ENCODE measurements around the gene ACRV1. TPM values are rescaled to one million over a fixed set of nuclear protein-coding genes. Genes with fewer than 3 reads are reported as not detected.

The ACRV1 gene
- total and polyA plus RNA-seq, 2 donors: 0.08 TPM; not detected in 1

DNA sequence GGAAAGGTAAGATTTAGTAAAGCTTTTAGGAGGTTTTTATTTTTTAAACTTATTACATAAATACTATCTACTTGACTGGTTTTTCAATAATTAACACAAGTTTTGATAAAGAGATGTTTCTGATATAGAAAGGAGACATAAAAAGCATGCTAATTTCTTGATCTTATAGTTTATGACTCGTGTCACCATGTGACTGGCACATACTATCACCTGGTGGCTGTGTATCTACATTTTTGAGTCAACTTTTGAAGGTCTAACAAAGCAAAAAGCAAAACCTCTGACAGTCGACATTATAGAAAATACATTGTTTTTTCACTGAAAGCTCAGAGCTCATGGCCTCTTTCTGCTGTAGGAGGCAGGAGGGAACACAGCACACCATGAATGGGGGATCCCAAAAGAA lies 810 bp downstream of the ACRV1 start:
- Histone ChIP-seq H3K36me3 (ENCODE audit: insufficient read depth) (no peaks in the 10 kb centered on the region), H3K4me1 (ENCODE audit: insufficient read depth) (no peaks in the 10 kb centered on the region), H3K27ac (ENCODE audit: low read depth) (no peak overlapping the region), H3K4me3 (ENCODE audit: low read depth, low read length) (no peak overlapping the region)
- no peak for DNase-seq (ENCODE audit: extremely low spot score)
- 95% methylated on average over 2 of the region's 2 CpGs for WGBS

DNA sequence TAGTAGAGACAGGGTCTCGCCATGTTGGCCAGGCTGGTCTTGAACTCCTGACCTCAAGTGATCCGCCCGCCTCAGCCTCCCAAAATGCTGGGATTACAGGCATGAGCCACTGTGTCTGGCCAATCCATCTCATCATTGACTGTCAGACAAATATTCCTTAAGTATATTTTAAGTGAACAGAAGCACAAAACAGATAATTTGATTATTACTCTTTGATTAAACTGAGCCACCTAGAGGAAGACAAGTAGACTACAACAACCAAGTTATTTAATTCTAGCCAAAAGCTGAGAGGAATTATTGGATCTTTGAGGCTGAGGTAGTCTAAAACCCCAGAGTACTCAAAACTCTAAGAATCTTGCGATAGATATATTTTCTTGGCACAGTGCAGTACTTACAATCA lies 1.2 kb downstream of the ACRV1 start:
- no peak for DNase-seq (ENCODE audit: extremely low spot score)
- Histone ChIP-seq H3K36me3 (ENCODE audit: insufficient read depth) (no peaks in the 10 kb centered on the region), H3K4me3 (ENCODE audit: low read depth, low read length) (no peak overlapping the region), H3K27ac (ENCODE audit: low read depth) (no peak overlapping the region), H3K4me1 (ENCODE audit: insufficient read depth) (no peaks in the 10 kb centered on the region)
- WGBS: 97% methylated on average over 4 of the region's 4 CpGs

DNA sequence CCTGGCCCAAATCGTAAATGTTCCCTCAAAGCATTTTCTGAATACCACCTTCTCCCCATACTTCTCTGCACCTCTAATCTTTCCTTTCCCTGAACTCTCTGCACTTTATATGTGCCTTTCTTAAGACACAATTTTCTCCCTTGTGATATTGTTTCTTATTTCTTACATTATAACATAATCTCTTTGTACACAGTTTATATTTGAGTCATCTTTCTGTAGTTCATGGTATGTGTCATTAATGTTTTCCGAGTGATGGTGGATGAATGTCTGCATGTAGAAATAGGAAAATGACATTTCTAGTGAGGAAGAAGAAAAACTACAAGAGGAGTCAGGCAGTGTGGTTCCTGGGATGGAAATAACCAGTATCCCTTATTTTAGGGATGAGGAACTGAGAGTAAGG lies 5.5 kb downstream of the ACRV1 start:
- WGBS: 81% methylated on average over 2 of the region's 2 CpGs
- Histone ChIP-seq H3K36me3 (ENCODE audit: insufficient read depth) (no peaks in the 10 kb centered on the region), H3K4me3 (ENCODE audit: low read depth, low read length) (no peak overlapping the region), H3K4me1 (ENCODE audit: insufficient read depth) (no peaks in the 10 kb centered on the region), H3K27ac (ENCODE audit: low read depth) (no peak overlapping the region)
- DNase-seq (ENCODE audit: extremely low spot score): no peak

DNA sequence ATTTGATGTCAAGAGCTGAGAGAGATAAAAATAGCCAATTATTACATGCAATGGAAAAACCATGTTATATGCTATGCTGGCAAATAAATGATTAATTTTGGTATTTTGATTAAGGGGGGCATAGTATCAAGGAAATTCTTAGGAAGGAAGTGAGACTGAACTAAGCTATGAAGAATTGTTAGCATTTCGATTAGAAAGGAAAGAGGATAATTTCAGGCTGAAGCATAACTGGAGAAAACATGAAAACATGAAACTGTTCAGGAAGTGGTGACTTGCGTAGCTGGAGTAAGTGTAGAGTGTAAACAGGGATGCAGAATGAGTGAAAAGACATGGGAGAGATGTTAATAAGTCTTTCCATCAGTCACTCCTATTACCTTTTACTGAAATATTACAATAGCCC lies 6.4 kb downstream of the ACRV1 start:
- H3K27ac ChIP-seq (ENCODE audit: low read depth): no peak overlapping the region
- no peaks in the 10 kb centered on the region for H3K36me3 ChIP-seq (ENCODE audit: insufficient read depth)
- 82% methylated on average over 2 of the region's 2 CpGs for WGBS
- H3K4me1 ChIP-seq (ENCODE audit: insufficient read depth): no peaks in the 10 kb centered on the region
- no peak for DNase-seq (ENCODE audit: extremely low spot score)
- H3K4me3 ChIP-seq (ENCODE audit: low read depth, low read length): no peak overlapping the region

DNA sequence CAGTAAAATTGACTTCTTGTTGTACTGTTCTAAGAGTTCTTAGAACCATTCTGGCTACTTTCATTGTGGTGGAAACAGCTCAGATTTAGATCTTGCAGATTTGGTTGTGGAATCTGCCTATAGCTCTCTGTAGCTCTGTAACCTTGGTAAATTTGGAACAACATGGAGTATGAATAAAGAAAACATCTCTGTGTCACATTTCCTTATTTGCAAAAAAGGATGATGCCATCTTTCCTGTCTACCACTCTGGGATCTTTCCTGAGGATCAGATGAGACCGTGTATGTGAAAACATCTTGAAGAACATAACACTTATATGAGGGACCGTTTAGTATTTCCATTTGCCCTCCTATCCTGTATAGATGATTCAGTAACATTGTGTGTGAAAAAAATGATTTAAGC lies 9.1 kb downstream of the ACRV1 start:
- Histone ChIP-seq H3K4me1 (ENCODE audit: insufficient read depth) (no peaks in the 10 kb centered on the region), H3K27ac (ENCODE audit: low read depth) (no peak overlapping the region), H3K36me3 (ENCODE audit: insufficient read depth) (no peaks in the 10 kb centered on the region), H3K4me3 (ENCODE audit: low read depth, low read length) (no peak overlapping the region)
- 85% methylated on average over 2 of the region's 2 CpGs for WGBS
- DNase-seq (ENCODE audit: extremely low spot score): no peak

DNA sequence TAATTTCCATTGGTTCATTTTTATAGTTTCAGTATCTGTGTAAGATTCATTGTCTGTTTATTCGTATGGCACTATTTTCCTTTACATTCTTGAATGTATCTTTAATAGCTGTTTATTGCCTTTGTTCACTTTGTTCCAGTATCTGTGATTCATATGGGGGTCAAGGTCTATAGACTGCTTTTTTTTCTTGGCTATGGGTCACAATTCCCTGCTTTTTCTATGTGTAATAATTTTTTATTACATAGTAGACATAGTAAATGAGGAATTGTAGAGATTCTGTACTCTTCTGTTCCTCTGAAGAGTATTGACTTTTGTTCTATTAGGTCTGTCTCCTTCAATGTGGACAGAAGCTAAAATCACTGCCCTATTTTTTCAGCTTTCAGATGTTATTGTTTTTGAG lies 10.5 kb downstream of the ACRV1 start:
- Histone ChIP-seq H3K27ac (ENCODE audit: low read depth) (no peak overlapping the region), H3K36me3 (ENCODE audit: insufficient read depth) (no peaks in the 10 kb centered on the region), H3K4me1 (ENCODE audit: insufficient read depth) (no peaks in the 10 kb centered on the region), H3K4me3 (ENCODE audit: low read depth, low read length) (no peak overlapping the region)
- WGBS: 85% methylated on average over 1 of the region's 1 CpG
- DNase-seq (ENCODE audit: extremely low spot score): no peak

DNA sequence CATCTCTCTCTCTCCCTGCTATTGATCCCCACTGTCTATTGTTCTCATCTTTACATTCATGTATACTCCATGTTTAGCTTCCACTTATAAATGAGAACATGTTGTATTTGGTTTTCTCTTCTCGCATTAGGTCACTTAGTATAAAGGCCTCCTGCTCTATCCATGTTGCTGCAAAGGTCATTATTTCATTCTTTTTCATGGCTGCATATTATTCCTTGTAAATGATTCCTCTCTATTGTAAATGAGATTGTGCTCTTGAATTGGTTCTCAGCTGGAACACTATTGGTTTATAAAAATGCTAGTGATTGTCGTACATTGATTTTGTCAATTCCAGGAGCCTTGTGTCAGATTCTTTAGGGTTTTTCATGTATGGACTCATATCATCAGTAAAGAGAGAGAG lies 13.5 kb downstream of the ACRV1 start:
- H3K27ac ChIP-seq (ENCODE audit: low read depth): no peak overlapping the region
- 97% methylated on average over 2 of the region's 2 CpGs for WGBS
- DNase-seq (ENCODE audit: extremely low spot score): no peak
- H3K4me3 ChIP-seq (ENCODE audit: low read depth, low read length): no peak overlapping the region
- no peaks in the 10 kb centered on the region for H3K36me3 ChIP-seq (ENCODE audit: insufficient read depth)
- no peaks in the 10 kb centered on the region for H3K4me1 ChIP-seq (ENCODE audit: insufficient read depth)

DNA sequence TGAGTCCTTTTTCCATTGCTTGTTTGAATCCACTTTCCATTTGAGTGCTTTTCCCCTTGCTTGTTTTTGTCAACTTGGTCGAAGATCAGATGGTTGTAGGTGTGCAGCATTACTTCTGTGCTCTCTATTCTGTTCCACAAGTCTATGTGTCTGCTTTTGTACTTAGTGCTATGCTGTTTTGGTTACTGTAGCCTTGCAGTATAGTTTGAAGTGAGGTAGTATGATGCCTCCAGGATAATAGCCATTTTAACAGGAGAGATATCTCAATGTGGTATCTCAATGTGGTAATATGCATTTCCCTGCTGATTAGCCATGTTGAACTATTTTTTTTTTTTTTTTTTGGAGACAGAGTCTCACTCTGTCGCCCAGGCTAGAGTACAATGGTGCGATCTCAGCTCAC lies 16.7 kb downstream of the ACRV1 start:
- H3K4me3 ChIP-seq (ENCODE audit: low read depth, low read length): no peak overlapping the region
- no peak overlapping the region for H3K27ac ChIP-seq (ENCODE audit: low read depth)
- H3K36me3 ChIP-seq (ENCODE audit: insufficient read depth): no peaks in the 10 kb centered on the region
- no peak for DNase-seq (ENCODE audit: extremely low spot score)
- H3K4me1 ChIP-seq (ENCODE audit: insufficient read depth): no peaks in the 10 kb centered on the region
- WGBS: 95% methylated on average over 3 of the region's 3 CpGs

DNA sequence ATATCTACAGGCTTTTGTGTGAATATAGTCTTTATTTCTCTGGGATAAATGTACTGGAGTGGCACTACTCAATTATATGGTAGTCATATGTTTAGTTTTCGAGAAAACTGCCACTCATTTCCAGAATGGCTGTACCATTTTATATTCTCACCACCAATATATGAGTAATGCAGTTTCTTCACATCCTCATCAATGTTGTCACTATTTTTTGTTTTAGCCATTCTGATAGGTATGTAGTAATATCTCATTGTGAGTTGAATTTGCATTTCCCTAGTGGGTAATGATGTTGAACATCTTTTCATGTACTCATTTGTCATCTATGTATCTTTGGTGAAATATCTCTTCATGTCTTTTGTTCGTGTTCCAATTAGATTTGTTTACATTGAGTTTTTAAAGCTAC lies 18.0 kb downstream of the ACRV1 start:
- no peak overlapping the region for H3K27ac ChIP-seq (ENCODE audit: low read depth)
- H3K4me1 ChIP-seq (ENCODE audit: insufficient read depth): no peaks in the 10 kb centered on the region
- no peaks in the 10 kb centered on the region for H3K36me3 ChIP-seq (ENCODE audit: insufficient read depth)
- no peak overlapping the region for H3K4me3 ChIP-seq (ENCODE audit: low read depth, low read length)
- DNase-seq (ENCODE audit: extremely low spot score): no peak
- WGBS: 91% methylated on average over 2 of the region's 2 CpGs

DNA sequence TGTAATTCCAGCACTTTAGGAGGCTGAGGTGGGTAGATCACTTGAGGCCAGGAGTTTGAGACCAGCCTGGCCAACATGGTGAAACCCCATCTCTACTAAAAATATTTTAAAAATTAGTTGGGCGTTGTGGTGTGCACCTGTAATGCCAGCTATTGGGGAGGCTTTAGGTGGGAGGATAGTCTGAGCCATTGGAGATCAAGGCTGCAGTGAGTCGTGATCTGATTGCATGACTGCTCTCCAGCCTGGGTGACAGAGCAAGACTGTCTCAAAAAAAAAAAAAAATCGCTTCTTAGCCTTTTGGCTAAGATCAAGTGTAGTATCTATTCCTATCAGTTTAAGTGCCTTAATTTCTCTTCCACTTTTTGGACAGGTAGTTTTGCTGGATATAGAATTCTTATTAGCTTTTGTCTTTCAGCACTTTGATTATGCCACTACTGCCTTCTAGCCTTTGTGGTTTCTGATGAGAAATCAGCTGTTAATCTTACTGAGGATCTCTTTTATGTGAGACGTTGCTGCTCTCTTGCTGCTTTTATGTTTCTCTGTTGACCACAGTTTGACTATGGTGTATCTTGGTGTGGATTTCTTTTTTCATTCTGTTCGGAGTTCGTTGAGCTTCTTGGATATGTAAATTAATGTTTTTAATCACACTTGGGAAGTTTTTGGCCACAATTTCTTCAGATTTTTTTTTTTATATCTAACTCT lies 31.0 kb downstream of the ACRV1 start:
- H3K27ac ChIP-seq (ENCODE audit: low read depth): no peak overlapping the region
- H3K4me3 ChIP-seq (ENCODE audit: low read depth, low read length): no peak overlapping the region
- H3K36me3 ChIP-seq (ENCODE audit: insufficient read depth): no peaks in the 10 kb centered on the region
- WGBS: 88% methylated on average over 6 of the region's 6 CpGs
- H3K4me1 ChIP-seq (ENCODE audit: insufficient read depth): no peaks in the 10 kb centered on the region
- no peak for DNase-seq (ENCODE audit: extremely low spot score)

DNA sequence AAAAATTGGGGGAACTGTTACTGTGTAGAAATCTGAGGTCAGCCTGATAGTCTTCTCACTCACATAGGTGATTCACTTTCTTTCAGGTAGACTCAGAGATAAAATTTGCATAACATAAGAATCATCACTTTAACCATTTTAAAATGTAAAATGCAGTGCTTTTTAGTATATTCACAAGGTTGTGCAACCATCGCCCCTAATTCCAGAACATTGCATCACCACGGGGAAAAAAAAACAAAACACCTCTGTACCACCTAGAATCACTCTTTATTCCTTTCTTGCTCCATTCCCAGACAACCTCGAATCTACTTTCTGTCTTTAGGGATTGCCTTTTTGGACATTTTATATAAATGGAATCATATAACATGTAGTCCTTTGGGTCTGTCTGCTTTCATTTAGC lies 34.8 kb downstream of the ACRV1 start:
- WGBS: 97% methylated on average over 3 of the region's 3 CpGs
- no peaks in the 10 kb centered on the region for H3K4me1 ChIP-seq (ENCODE audit: insufficient read depth)
- H3K27ac ChIP-seq (ENCODE audit: low read depth): no peak overlapping the region
- no peak for DNase-seq (ENCODE audit: extremely low spot score)
- H3K36me3 ChIP-seq (ENCODE audit: insufficient read depth): no peaks in the 10 kb centered on the region
- no peak overlapping the region for H3K4me3 ChIP-seq (ENCODE audit: low read depth, low read length)

DNA sequence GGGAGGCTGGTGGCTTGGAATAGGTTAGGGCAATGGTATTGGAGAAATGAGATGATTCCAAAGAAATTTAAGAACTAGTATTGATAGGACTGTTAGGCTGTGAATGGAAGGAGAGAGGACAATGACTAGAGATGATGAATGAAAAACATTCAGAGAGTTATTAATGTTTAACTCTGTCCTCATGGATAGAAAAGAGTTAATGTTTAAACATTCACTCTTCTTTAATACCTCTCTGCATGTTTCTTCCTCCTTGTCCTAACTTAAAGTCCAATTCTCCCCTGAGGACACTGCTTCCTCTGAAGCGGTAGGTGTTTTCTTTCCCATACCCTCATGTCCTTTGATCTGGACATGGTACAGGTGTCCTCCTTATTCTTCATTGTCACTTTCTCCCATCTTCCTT lies 42.3 kb downstream of the ACRV1 start:
- 94% methylated on average over 1 of the region's 1 CpG for WGBS

DNA sequence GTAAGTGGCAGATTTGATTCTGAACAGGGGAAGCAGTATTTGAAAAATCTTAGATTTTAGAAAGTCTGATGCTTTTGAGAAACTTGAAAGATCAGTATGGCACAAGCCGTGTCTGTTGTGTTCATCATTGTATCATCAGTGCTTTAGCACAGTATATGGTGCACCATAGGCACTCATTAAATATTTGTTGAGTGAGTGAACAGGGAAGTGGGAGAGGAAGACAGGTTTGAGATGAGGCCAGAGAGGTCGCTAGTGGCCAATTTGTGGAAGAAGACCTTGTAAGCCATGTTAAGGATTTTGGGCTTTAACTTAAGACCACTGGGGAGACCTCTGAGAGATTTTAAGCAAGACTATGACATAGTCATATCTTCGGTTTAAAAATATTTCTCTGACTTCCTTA lies 42.8 kb downstream of the ACRV1 start:
- H3K27ac ChIP-seq (ENCODE audit: low read depth): no peak overlapping the region
- no peak overlapping the region for H3K4me3 ChIP-seq (ENCODE audit: low read depth, low read length)
- no peaks in the 10 kb centered on the region for H3K36me3 ChIP-seq (ENCODE audit: insufficient read depth)
- 91% methylated on average over 3 of the region's 3 CpGs for WGBS
- DNase-seq (ENCODE audit: extremely low spot score): no peak
- H3K4me1 ChIP-seq (ENCODE audit: insufficient read depth): no peaks in the 10 kb centered on the region

More for the DNA sequence above, 42.3 kb downstream of the ACRV1 start:
- H3K4me3 ChIP-seq (ENCODE audit: low read depth, low read length): no peak overlapping the region
- no peak overlapping the region for H3K27ac ChIP-seq (ENCODE audit: low read depth)
- H3K4me1 ChIP-seq (ENCODE audit: insufficient read depth): no peaks in the 10 kb centered on the region
- DNase-seq (ENCODE audit: extremely low spot score): no peak
- H3K36me3 ChIP-seq (ENCODE audit: insufficient read depth): no peaks in the 10 kb centered on the region

DNA sequence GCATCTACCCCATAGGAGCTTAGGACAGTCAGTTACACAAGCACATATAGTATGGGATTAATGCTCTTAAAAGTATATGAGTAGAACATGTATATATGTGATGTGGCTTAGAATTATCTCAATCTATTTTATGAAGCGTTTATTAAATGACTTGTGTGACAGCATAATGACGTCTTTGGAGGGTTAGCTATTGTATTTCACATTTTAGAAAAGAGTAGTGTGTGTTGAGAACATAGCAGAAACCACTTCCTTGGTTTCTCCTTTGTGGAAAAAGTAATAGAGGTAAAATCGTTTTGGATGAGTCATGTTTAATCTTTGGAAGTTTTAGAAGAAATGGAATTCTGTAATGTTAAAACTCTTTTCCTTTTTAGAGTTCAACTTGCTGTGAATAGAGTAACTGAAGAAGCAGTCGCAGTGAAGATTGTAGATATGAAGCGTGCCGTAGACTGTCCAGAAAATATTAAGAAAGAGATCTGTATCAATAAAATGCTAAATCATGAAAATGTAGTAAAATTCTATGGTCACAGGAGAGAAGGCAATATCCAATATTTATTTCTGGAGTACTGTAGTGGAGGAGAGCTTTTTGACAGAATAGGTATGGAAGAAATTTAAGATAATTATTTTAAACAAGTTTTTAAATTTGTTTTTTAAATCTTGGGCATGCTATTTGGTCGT lies 53.3 kb downstream of the ACRV1 start:
- no peaks in the 10 kb centered on the region for H3K4me1 ChIP-seq (ENCODE audit: insufficient read depth)
- 66% methylated on average over 7 of the region's 7 CpGs for WGBS
- H3K36me3 ChIP-seq (ENCODE audit: insufficient read depth): no peaks in the 10 kb centered on the region
- no peak for DNase-seq (ENCODE audit: extremely low spot score)
- no peak overlapping the region for H3K27ac ChIP-seq (ENCODE audit: low read depth)
- no peak overlapping the region for H3K4me3 ChIP-seq (ENCODE audit: low read depth, low read length)
